GM18520 (cell line): Measurements from ENCODE around the gene FCHSD2.

Experiments used
- ATAC-seq: cut with Tn5 transposase; IDR thresholded peaks from one replicate; pipeline ENCODE4 v1.9.1; 2021; ENCODE audit not compliant: unreplicated experiment

Gene FCHSD2

GRCh38 chr11:73142128-73142377 lies at the start of gene FCHSD2:
TSS of gene FCHSD2 (minus strand) at chr11:73142318. CDS start at chr11:73141877, 441 bp downstream.
- ATAC-seq, result peak; percentile 19

GRCh38 chr11:73191151-73191550 lies 49.0 kb upstream of the FCHSD2 start:
- ATAC-seq, result no peak

GRCh38 chr11:73190557-73190885 lies 48.4 kb upstream of the FCHSD2 start:
- ATAC-seq, result no peak

GRCh38 chr11:73189723-73190556 lies 47.8 kb upstream of the FCHSD2 start:
- no peak for ATAC-seq

- ATAC-seq, result no peak
Measured at GRCh38 chr11:73189315-73189714, 47.2 kb upstream of the FCHSD2 start.

- no peak for ATAC-seq
Measured at GRCh38 chr11:73188301-73188700, 46.2 kb upstream of the FCHSD2 start.

GRCh38 chr11:73187854-73188253 lies 45.7 kb upstream of the FCHSD2 start:
- ATAC-seq, result no peak

GRCh38 chr11:73186886-73187285 lies 44.8 kb upstream of the FCHSD2 start:
- no peak for ATAC-seq

GRCh38 chr11:73186294-73186850 lies 44.3 kb upstream of the FCHSD2 start:
- ATAC-seq, result no peak

- no peak for ATAC-seq
Measured at GRCh38 chr11:73185680-73186293, 43.7 kb upstream of the FCHSD2 start.

GRCh38 chr11:73184953-73185671 lies 43.0 kb upstream of the FCHSD2 start:
- ATAC-seq, result no peak

GRCh38 chr11:73182824-73183321 lies 40.8 kb upstream of the FCHSD2 start:
- no peak for ATAC-seq

GRCh38 chr11:73178681-73179080 lies 36.6 kb upstream of the FCHSD2 start:
- no peak for ATAC-seq

- ATAC-seq, result no peak
Measured at GRCh38 chr11:73177778-73178539, 35.8 kb upstream of the FCHSD2 start.

- no peak for ATAC-seq
Measured at GRCh38 chr11:73177380-73177777, 35.3 kb upstream of the FCHSD2 start.

GRCh38 chr11:73176874-73177155 lies 34.7 kb upstream of the FCHSD2 start:
- ATAC-seq, result no peak

GRCh38 chr11:73176145-73176873 lies 34.2 kb upstream of the FCHSD2 start:
- no peak for ATAC-seq

GRCh38 chr11:73175551-73176144 lies 33.5 kb upstream of the FCHSD2 start:
- ATAC-seq, result no peak

- no peak for ATAC-seq
Measured at GRCh38 chr11:73174495-73174791, 32.3 kb upstream of the FCHSD2 start.

GRCh38 chr11:73173755-73174494 lies 31.8 kb upstream of the FCHSD2 start:
- no peak for ATAC-seq
